Occipital lobe (tissue), 2 donors: ENCODE data around the gene PLEKHA7. TPM values are rescaled to one million over a fixed set of nuclear protein-coding genes. Genes with fewer than 3 reads are reported as not detected.
"Not testable (repeated sequence)": the region's sequence is repeated elsewhere in the genome, so short reads cannot be mapped to it uniquely, and the experiment has no call there.

Experiments used
- DNase-seq: peaks from one replicate; lab custom pipeline; 2025; lab: John Stamatoyannopoulos, UW
- total RNA-seq: library from RNA; depleted of rRNA; stranded (reverse); fragments of >200 nt; gene quantifications from one replicate; pipeline ENCODE4 v1.2.3, GENCODE V29; 2014

Gene PLEKHA7
- total RNA-seq, 1 donor from 2014 or later, result 5.5 TPM

- DNase-seq, result no peak
Observed at GRCh38 chr11:16942342-16942741, 71.9 kb downstream of the PLEKHA7 start.

- no peak for DNase-seq
Observed at GRCh38 chr11:16941935-16942334, 72.3 kb downstream of the PLEKHA7 start.

GRCh38 chr11:16938061-16938460, 76.2 kb downstream of the PLEKHA7 start:
- DNase-seq, result no peak

GRCh38 chr11:16936643-16937042, 77.6 kb downstream of the PLEKHA7 start:
- DNase-seq, result no peak

- no peak for DNase-seq
Observed at GRCh38 chr11:16935518-16936302, 78.5 kb downstream of the PLEKHA7 start.

- no peak for DNase-seq
Observed at GRCh38 chr11:16933756-16934603, 80.2 kb downstream of the PLEKHA7 start.

- DNase-seq, result no peak
Observed at GRCh38 chr11:16933291-16933690, 80.9 kb downstream of the PLEKHA7 start.

GRCh38 chr11:16928044-16928443, 86.2 kb downstream of the PLEKHA7 start:
- no peak for DNase-seq

- no peak for DNase-seq
Observed at GRCh38 chr11:16926883-16927626, 87.2 kb downstream of the PLEKHA7 start.

- no peak for DNase-seq
Observed at GRCh38 chr11:16925561-16926065, 88.6 kb downstream of the PLEKHA7 start.

GRCh38 chr11:16924826-16925560, 89.2 kb downstream of the PLEKHA7 start:
- DNase-seq, result no peak

GRCh38 chr11:16924462-16924825, 89.8 kb downstream of the PLEKHA7 start:
- no peak for DNase-seq

GRCh38 chr11:16923987-16924386, 90.2 kb downstream of the PLEKHA7 start:
- DNase-seq, result no peak

GRCh38 chr11:16921668-16922067, 92.5 kb downstream of the PLEKHA7 start:
- no peak for DNase-seq

- DNase-seq, result no peak
Observed at GRCh38 chr11:16921019-16921418, 93.2 kb downstream of the PLEKHA7 start.

GRCh38 chr11:16920559-16920958, 93.7 kb downstream of the PLEKHA7 start:
- no peak for DNase-seq

- DNase-seq, result not testable (repeated sequence)
Observed at GRCh38 chr11:16918543-16919182, 95.6 kb downstream of the PLEKHA7 start.

- DNase-seq, result no peak
Observed at GRCh38 chr11:16917941-16918340, 96.3 kb downstream of the PLEKHA7 start.

GRCh38 chr11:16912692-16913111, 101.5 kb downstream of the PLEKHA7 start:
- DNase-seq, result no peak

GRCh38 chr11:16911658-16912057, 102.6 kb downstream of the PLEKHA7 start:
- no peak for DNase-seq
